Common myeloid progenitor, CD34-positive (primary cell): Measurements from ENCODE around the gene TRERF1.
"Not testable (repeated sequence)": the region's sequence is repeated elsewhere in the genome, so short reads cannot be mapped to it uniquely, and the experiment has no call there.

Experiments
- CTCF ChIA-PET: fragments of 350-600 bp; sonication (Branson Sonifier 250); formaldehyde crosslinking; loops from one replicate; lab custom pipeline; 2021; ENCODE audit warnings: antibody characterized with exemption; lab: Charles Lee
- POLR2A ChIA-PET: fragments of 350-600 bp; sonication (Branson Sonifier 250); formaldehyde crosslinking; loops from one replicate; lab custom pipeline; 2021; ENCODE audit warnings: antibody characterized with exemption; lab: Charles Lee
- DNase-seq, 3 donors: peaks; one replicate each; pipeline versions ENCODE4 v3.0.0 to v3.0.0-alpha.2; 2013
- H3K27ac ChIP-seq, 2 experiments: 1 replicate in 1 of 2; 2 replicates in 1 of 2; pipeline ENCODE4 v1.7.0; 2013; ENCODE audit warnings: inconsistent platforms in 2 of 2, low read length in 2 of 2, mild to moderate bottlenecking in 2 of 2, low read depth in 1 of 2, moderate library complexity in 1 of 2; ENCODE audit not compliant: severe bottlenecking in 2 of 2, insufficient read depth in 1 of 2, poor library complexity in 1 of 2
- H3K27me3 ChIP-seq, 5 experiments: replicated peaks in 2 of 5; 1 replicate in 3 of 5; 2 replicates in 2 of 5; pipeline versions ENCODE4 v1.6.1 to v1.7.0; 2013; ENCODE audit warnings: low read length in 4 of 5, mild to moderate bottlenecking in 2 of 5, moderate library complexity in 2 of 5, inconsistent platforms in 1 of 5; ENCODE audit not compliant: insufficient read depth in 5 of 5, control insufficient read depth in 4 of 5
- H3K36me3 ChIP-seq, 4 experiments: 1 replicate in 2 of 4; 2 replicates in 2 of 4; pipeline versions ENCODE4 v1.6.1 to v1.7.0; 2013; ENCODE audit warnings: low read length in 3 of 4, control low read depth in 1 of 4, mild to moderate bottlenecking in 1 of 4; ENCODE audit not compliant: control insufficient read depth in 4 of 4, insufficient read depth in 4 of 4
- H3K4me1 ChIP-seq, 4 experiments: 1 replicate in 3 of 4; 2 replicates in 1 of 4; pipeline versions ENCODE4 v1.6.1 to v1.7.1; 2013; ENCODE audit warnings: low read length in 3 of 4, mild to moderate bottlenecking in 3 of 4, control low read depth in 1 of 4, inconsistent platforms in 1 of 4, moderate library complexity in 1 of 4; ENCODE audit not compliant: control insufficient read depth in 4 of 4, insufficient read depth in 4 of 4; ENCODE audit errors: control extremely low read depth in 1 of 4
- H3K4me3 ChIP-seq, 7 experiments: 1 replicate in 4 of 7; 2 replicates in 3 of 7; pipeline versions ENCODE4 v1.5.1 to v1.7.0; 2013; ENCODE audit warnings: mild to moderate bottlenecking in 7 of 7, low read length in 6 of 7, moderate library complexity in 6 of 7, inconsistent platforms in 2 of 7, low read depth in 2 of 7, control low read depth in 1 of 7; ENCODE audit not compliant: insufficient read depth in 4 of 7, control insufficient read depth in 1 of 7; ENCODE audit errors: extremely low read depth in 1 of 7
- H3K9me3 ChIP-seq, 5 experiments: 1 replicate in 4 of 5; 2 replicates in 1 of 5; pipeline versions ENCODE4 v1.6.1 to v1.7.1; 2013; ENCODE audit warnings: low read length in 4 of 5, mild to moderate bottlenecking in 2 of 5, inconsistent platforms in 1 of 5, low read depth in 1 of 5, moderate library complexity in 1 of 5; ENCODE audit not compliant: control insufficient read depth in 4 of 5, insufficient read depth in 2 of 5; ENCODE audit errors: control extremely low read depth in 1 of 5
- WGBS: methylation state at CpG from one replicate; pipeline ENCODE4 v1.1.5; 2013; ENCODE audit not compliant: insufficient coverage; 5-methylcytosine and 5-hydroxymethylcytosine counted together

TRERF1 gene

GRCh38 chr6:42445955-42446354, 5.8 kb downstream of the TRERF1 start:
- H3K4me1 ChIP-seq: peaks cover 4 to 22% (median 15%) of the 10 kb centered on the region in 4 experiments
- H3K9me3 ChIP-seq, CTCF ChIA-PET, H3K4me3 ChIP-seq, H3K27me3 ChIP-seq, H3K36me3 ChIP-seq, H3K27ac ChIP-seq, DNase-seq, POLR2A ChIA-PET: not testable (repeated sequence)
- WGBS: 95% methylated on average over 7 of the region's 7 CpGs

GRCh38 chr6:42443312-42444060, 8.2 kb downstream of the TRERF1 start:
- ChIA-PET POLR2A (no interaction called here), CTCF (no interaction called here)
- DNase-seq: no peak
- WGBS: 95% methylated on average over 11 of the region's 11 CpGs
- no peak overlapping the region for H3K27ac ChIP-seq
- peaks cover 0 to 3% (median under 1%) of the 10 kb centered on the region in 4 experiments for H3K4me1 ChIP-seq
- H3K9me3 ChIP-seq: no peaks in the 10 kb centered on the region
- no peak overlapping the region for H3K4me3 ChIP-seq
- no peaks in the 10 kb centered on the region for H3K27me3 ChIP-seq
- no peaks in the 10 kb centered on the region for H3K36me3 ChIP-seq

- Histone ChIP-seq H3K9me3 (no peaks in the 10 kb centered on the region), H3K4me1 (peaks cover 0 to 3% (median 0%) of the 10 kb centered on the region in 4 experiments), H3K27ac (no peak overlapping the region), H3K4me3 (no peak overlapping the region), H3K36me3 (no peaks in the 10 kb centered on the region), H3K27me3 (no peaks in the 10 kb centered on the region)
- POLR2A ChIA-PET: no interaction called here
- 97% methylated on average over 4 of the region's 5 CpGs for WGBS
- CTCF ChIA-PET: interaction anchor here (0.9 to 1.5 kb wide), 5 partner anchors 9 to 37 kb away, joined by 3 to 7 read pairs (median 3); no protein-coding TSS in a partner anchor
- DNase-seq: no peak
Measured at GRCh38 chr6:42441697-42442081, 10.0 kb downstream of the TRERF1 start.

GRCh38 chr6:42440778-42441696, 10.7 kb downstream of the TRERF1 start:
- CTCF ChIA-PET: interaction anchor here (1.2 to 1.5 kb wide), 5 partner anchors 9 to 36 kb away, joined by 3 to 7 read pairs (median 3); no protein-coding TSS in a partner anchor
- H3K4me3 ChIP-seq: no peak overlapping the region
- 94% methylated on average over 9 of the region's 12 CpGs for WGBS

GRCh38 chr6:42440027-42440426, 11.7 kb downstream of the TRERF1 start:
- no peak for DNase-seq
- 76% methylated on average over 5 of the region's 6 CpGs for WGBS
- Histone ChIP-seq H3K4me1 (peaks cover 0 to 3% (median 0%) of the 10 kb centered on the region in 4 experiments), H3K9me3 (peaks cover 0 to 3% (median 0%) of the 10 kb centered on the region in 5 experiments), H3K4me3 (no peak overlapping the region), H3K27me3 (no peaks in the 10 kb centered on the region), H3K36me3 (peaks cover 0 to 3% (median 0%) of the 10 kb centered on the region in 4 experiments), H3K27ac (no peak overlapping the region)
- ChIA-PET POLR2A (interaction anchor here (1.3 kb wide), 1 partner anchor 11 kb away, joined by 3 read pairs; the partner anchor contains the start of gene TRERF1), CTCF (interaction anchor here (1.4 kb wide), 1 partner anchor 10 kb away, joined by 4 read pairs; no protein-coding TSS in a partner anchor)

More at GRCh38 chr6:42440778-42441696, 10.7 kb downstream of the TRERF1 start:
- H3K9me3 ChIP-seq: no peaks in the 10 kb centered on the region
- H3K36me3 ChIP-seq: no peaks in the 10 kb centered on the region
- POLR2A ChIA-PET: interaction anchor here (0.5 to 1.3 kb wide), 2 partner anchors 10 to 87 kb away, joined by 3 to 4 read pairs; partner anchors contain the start of gene TRERF1
- H3K27ac ChIP-seq: no peak overlapping the region
- no peaks in the 10 kb centered on the region for H3K27me3 ChIP-seq
- no peak for DNase-seq
- peaks cover 0 to 3% (median 0%) of the 10 kb centered on the region in 4 experiments for H3K4me1 ChIP-seq

- no peak overlapping the region for H3K4me3 ChIP-seq
- H3K36me3 ChIP-seq: peaks cover 5 to 12% (median 6%) of the 10 kb centered on the region in 4 experiments
- peaks cover 4 to 21% (median 13%) of the 10 kb centered on the region in 5 experiments for H3K9me3 ChIP-seq
- peaks cover 0 to 3% (median 0%) of the 10 kb centered on the region in 4 experiments for H3K4me1 ChIP-seq
- H3K27me3 ChIP-seq: no peaks in the 10 kb centered on the region
- 86% methylated on average over 1 of the region's 2 CpGs for WGBS
- CTCF ChIA-PET: interaction anchor here (1.5 kb wide), 1 partner anchor 8 kb away, joined by 5 read pairs; no protein-coding TSS in a partner anchor
- no peak for DNase-seq
- POLR2A ChIA-PET: no interaction called here
- H3K27ac ChIP-seq: no peak overlapping the region
Measured at GRCh38 chr6:42436825-42437224, 14.9 kb downstream of the TRERF1 start.
